Measurements from ENCODE around the gene C5orf22.

Gene C5orf22

DNA sequence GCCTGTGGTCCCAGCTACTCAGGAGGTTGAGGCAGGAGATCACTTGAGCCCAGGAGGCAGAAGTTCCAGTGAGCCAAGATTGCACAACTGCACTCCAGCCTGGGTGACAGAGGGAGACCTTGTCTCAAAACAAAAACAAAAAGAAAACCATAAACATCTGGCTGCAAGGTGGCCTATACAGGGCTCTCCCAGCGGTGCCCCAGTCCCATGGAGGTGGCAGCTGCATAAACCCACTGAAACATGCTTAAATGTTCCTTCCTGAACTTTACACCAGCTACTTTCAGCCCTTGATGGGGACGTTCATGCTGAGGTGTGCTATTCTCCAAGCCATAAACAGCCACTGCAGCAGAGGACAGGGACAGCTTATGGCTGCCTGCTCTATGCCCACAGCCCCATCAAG, 35.8 kb upstream of the C5orf22 start:
- in situ Hi-C loops (cut with HindIII; ENCODE audit: low sequenced_read_pairs) = no loop called here
- DNase-seq (ENCODE audit: low read depth) = no peak
- TF ChIP-seq, protein P1, sequence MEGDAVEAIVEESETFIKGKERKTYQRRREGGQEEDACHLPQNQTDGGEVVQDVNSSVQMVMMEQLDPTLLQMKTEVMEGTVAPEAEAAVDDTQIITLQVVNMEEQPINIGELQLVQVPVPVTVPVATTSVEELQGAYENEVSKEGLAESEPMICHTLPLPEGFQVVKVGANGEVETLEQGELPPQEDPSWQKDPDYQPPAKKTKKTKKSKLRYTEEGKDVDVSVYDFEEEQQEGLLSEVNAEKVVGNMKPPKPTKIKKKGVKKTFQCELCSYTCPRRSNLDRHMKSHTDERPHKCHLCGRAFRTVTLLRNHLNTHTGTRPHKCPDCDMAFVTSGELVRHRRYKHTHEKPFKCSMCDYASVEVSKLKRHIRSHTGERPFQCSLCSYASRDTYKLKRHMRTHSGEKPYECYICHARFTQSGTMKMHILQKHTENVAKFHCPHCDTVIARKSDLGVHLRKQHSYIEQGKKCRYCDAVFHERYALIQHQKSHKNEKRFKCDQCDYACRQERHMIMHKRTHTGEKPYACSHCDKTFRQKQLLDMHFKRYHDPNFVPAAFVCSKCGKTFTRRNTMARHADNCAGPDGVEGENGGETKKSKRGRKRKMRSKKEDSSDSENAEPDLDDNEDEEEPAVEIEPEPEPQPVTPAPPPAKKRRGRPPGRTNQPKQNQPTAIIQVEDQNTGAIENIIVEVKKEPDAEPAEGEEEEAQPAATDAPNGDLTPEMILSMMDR (IDR thresholded peaks at IDR 0.05; ENCODE audit: low read depth, low read length, missing control alignments) = no peak
- no peak overlapping the region for H3K4me3 ChIP-seq (ENCODE audit: low read depth, low read length)

- TF ChIP-seq, protein P1 (IDR thresholded peaks at IDR 0.05; ENCODE audit: low read depth, low read length, missing control alignments) = no peak
- in situ Hi-C loops (cut with HindIII; ENCODE audit: low sequenced_read_pairs) = no loop called here
- DNase-seq (ENCODE audit: low read depth) = no peak
- no peak overlapping the region for H3K4me3 ChIP-seq (ENCODE audit: low read depth, low read length)
Measured at GRCh38 chr5:31496891-31497290, 35.2 kb upstream of the C5orf22 start.

DNA sequence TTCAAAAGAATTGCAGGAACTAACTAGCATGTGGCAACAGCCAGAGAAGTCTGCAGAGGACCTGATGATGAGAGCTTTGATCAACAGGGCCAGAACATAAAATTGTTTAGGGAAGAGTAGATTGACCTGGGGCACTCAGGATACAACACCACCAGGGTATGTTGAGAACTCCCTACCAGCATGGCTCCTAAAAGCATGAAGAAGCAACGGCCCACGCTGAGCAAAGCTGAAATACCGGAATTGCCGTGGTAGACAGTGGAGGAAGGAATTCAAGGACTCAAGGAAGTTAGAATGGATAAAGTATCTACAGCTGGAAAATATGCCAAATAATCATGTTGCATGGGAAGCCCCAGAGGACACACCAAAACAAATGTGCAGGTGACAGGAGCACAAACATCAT, 31.8 kb upstream of the C5orf22 start:
- TF ChIP-seq, protein P1 (IDR thresholded peaks at IDR 0.05; ENCODE audit: low read depth, low read length, missing control alignments) = no peak
- H3K4me3 ChIP-seq (ENCODE audit: low read depth, low read length) = no peak overlapping the region
- DNase-seq (ENCODE audit: low read depth) = no peak
- in situ Hi-C loops (cut with HindIII; ENCODE audit: low sequenced_read_pairs) = no loop called here

- TF ChIP-seq, protein P1 (IDR thresholded peaks at IDR 0.05; ENCODE audit: low read depth, low read length, missing control alignments) = no peak
- H3K4me3 ChIP-seq (ENCODE audit: low read depth, low read length) = no peak overlapping the region
- in situ Hi-C loops (cut with HindIII; ENCODE audit: low sequenced_read_pairs) = no loop called here
- no peak for DNase-seq (ENCODE audit: low read depth)
Measured at GRCh38 chr5:31502506-31502905, 29.6 kb upstream of the C5orf22 start.

DNA sequence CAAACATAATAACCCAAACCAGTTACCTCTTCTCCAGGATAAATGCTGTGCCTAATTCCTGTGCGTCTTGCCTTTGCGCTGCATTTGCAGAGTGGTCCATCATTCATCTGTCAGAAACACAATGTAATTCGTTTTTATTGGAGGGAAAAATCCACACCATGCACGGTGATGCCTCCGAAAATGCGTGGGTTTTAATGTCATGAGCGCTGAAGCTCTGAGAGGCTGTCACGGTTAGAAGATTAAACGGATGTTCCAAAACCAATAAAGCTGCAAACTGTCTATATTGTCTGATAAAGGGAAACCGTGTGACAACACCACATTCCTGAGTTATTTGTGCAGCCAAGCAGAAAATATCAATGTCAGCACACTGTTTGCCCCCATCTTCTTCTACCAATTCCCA, 27.6 kb upstream of the C5orf22 start:
- H3K4me3 ChIP-seq (ENCODE audit: low read depth, low read length) = no peak overlapping the region
- in situ Hi-C loops (cut with HindIII; ENCODE audit: low sequenced_read_pairs) = no loop called here
- TF ChIP-seq, protein P1 (IDR thresholded peaks at IDR 0.05; ENCODE audit: low read depth, low read length, missing control alignments) = no peak
- no peak for DNase-seq (ENCODE audit: low read depth)

GRCh38 chr5:31511305-31511704, 20.8 kb upstream of the C5orf22 start:
- TF ChIP-seq, protein P1 (IDR thresholded peaks at IDR 0.05; ENCODE audit: low read depth, low read length, missing control alignments) = no peak
- H3K4me3 ChIP-seq (ENCODE audit: low read depth, low read length) = no peak overlapping the region
- no peak for DNase-seq (ENCODE audit: low read depth)
- in situ Hi-C loops (cut with HindIII; ENCODE audit: low sequenced_read_pairs) = no loop called here

GRCh38 chr5:31516802-31517201, 15.3 kb upstream of the C5orf22 start:
- H3K4me3 ChIP-seq (ENCODE audit: low read depth, low read length) = no peak overlapping the region
- no peak for DNase-seq (ENCODE audit: low read depth)
- in situ Hi-C loops (cut with HindIII; ENCODE audit: low sequenced_read_pairs) = no loop called here
- TF ChIP-seq, protein P1 (IDR thresholded peaks at IDR 0.05; ENCODE audit: low read depth, low read length, missing control alignments) = no peak
